ENCODE results near the gene DIRAS1.

DIRAS1 gene

DNA sequence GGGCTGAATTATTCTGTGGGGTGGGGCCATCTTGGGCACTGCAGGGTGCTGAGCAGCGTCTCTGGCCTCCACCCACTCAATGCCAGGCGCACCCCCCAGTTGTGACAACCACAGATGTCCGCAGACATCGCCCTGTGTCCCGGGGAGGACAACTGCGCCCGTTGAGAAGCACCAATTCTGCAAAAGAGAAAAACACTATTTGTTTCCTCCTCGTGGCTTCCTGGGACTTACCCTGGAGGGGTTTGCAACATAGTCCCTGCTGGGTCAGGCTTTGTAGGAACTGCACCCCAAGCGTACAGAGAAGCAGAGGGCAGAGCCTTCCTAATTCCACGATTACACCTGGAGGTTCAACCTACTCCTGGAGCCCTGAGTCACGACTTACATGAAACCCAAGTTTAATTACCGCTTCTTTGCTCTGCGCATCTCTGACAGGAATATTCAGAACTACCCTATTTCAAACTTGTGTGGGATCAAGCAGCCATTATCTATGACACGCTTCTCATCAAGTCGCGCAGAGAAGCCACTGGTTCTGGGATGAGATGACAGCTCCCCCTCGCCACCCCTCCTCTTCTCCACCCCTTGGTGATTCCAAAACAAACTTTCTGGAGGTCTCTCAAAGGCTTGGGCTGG is 29.8 kb upstream of the DIRAS1 start:
- Histone ChIP-seq H4K20me1 (ENCODE audit: control insufficient read depth, insufficient read depth, low read depth, low read length) (no peaks in the 10 kb centered on the region), H3F3A (ENCODE audit: control insufficient read depth, insufficient read depth) (peaks cover 6% of the 10 kb centered on the region), H3K4me3 (ENCODE audit: low read length) (no peak overlapping the region), H3K4me2 (ENCODE audit: low read length) (peak overlapping the region; percentile 25; the same call in 1 of the 2 replicates), H3K27ac (ENCODE audit: low read depth, low read length) (no peak overlapping the region), H3K27me3 (ENCODE audit: control insufficient read depth, low read length) (no peaks in the 10 kb centered on the region), H3K36me3 (ENCODE audit: control insufficient read depth, low read length) (peaks cover 21% of the 10 kb centered on the region), H3K4me1 (ENCODE audit: control insufficient read depth, low read length) (peaks cover 47% of the 10 kb centered on the region), H3K9me3 (ENCODE audit: control insufficient read depth, insufficient read depth, low read length) (no peaks in the 10 kb centered on the region), H3K79me2 (ENCODE audit: control insufficient read depth, low read length) (no peaks in the 10 kb centered on the region), H3K9me2 (replicated peaks; ENCODE audit: control insufficient read depth, low read length) (no peaks in the 10 kb centered on the region)
- TF ChIP-seq EZH2phosphoT487 (IDR thresholded peaks at IDR 0.05; ENCODE audit: borderline replicate concordance, low read length) = no peak
- TF ChIP-seq, protein P1, sequence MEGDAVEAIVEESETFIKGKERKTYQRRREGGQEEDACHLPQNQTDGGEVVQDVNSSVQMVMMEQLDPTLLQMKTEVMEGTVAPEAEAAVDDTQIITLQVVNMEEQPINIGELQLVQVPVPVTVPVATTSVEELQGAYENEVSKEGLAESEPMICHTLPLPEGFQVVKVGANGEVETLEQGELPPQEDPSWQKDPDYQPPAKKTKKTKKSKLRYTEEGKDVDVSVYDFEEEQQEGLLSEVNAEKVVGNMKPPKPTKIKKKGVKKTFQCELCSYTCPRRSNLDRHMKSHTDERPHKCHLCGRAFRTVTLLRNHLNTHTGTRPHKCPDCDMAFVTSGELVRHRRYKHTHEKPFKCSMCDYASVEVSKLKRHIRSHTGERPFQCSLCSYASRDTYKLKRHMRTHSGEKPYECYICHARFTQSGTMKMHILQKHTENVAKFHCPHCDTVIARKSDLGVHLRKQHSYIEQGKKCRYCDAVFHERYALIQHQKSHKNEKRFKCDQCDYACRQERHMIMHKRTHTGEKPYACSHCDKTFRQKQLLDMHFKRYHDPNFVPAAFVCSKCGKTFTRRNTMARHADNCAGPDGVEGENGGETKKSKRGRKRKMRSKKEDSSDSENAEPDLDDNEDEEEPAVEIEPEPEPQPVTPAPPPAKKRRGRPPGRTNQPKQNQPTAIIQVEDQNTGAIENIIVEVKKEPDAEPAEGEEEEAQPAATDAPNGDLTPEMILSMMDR (IDR thresholded peaks at IDR 0.05; ENCODE audit: low read depth, low read length, poor library complexity, severe bottlenecking) = no peak

DNA sequence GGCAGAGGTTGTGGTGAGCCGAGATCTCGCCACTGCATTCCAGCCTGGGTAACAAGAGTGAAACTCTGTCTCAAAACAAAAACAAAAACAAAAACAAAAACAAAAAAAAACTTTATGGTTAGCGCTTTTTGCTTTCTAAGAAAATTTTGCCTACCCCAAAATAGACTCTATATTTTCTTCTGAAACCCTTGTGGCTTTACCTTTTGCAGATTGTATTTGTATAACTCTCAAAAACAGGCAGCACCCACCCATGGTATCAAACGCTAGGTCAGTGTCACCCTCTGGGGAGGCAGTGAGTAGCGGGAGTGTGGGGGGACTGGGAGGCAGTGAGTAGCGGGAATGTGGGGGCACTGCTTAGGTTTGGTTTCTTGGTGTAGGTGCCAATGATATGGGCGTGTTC is 26.2 kb upstream of the DIRAS1 start:
- Histone ChIP-seq H3K27ac (ENCODE audit: low read depth, low read length) (no peak overlapping the region), H3K4me1 (ENCODE audit: control insufficient read depth, low read length) (peaks cover 57% of the 10 kb centered on the region), H3F3A (ENCODE audit: control insufficient read depth, insufficient read depth) (peaks cover 6% of the 10 kb centered on the region), H3K9me3 (ENCODE audit: control insufficient read depth, insufficient read depth, low read length) (no peaks in the 10 kb centered on the region), H3K27me3 (ENCODE audit: control insufficient read depth, low read length) (peaks cover 4% of the 10 kb centered on the region), H3K9me2 (replicated peaks; ENCODE audit: control insufficient read depth, low read length) (no peaks in the 10 kb centered on the region), H4K20me1 (ENCODE audit: control insufficient read depth, insufficient read depth, low read depth, low read length) (no peaks in the 10 kb centered on the region), H3K36me3 (ENCODE audit: control insufficient read depth, low read length) (no peaks in the 10 kb centered on the region), H3K79me2 (ENCODE audit: control insufficient read depth, low read length) (no peaks in the 10 kb centered on the region), H3K4me3 (ENCODE audit: low read length) (no peak overlapping the region), H3K4me2 (ENCODE audit: low read length) (peak overlapping the region; percentile 95)
- no peak for TF ChIP-seq EZH2phosphoT487 (IDR thresholded peaks at IDR 0.05; ENCODE audit: borderline replicate concordance, low read length)
- TF ChIP-seq, protein P1 (IDR thresholded peaks at IDR 0.05; ENCODE audit: low read depth, low read length, poor library complexity, severe bottlenecking) = no peak

DNA sequence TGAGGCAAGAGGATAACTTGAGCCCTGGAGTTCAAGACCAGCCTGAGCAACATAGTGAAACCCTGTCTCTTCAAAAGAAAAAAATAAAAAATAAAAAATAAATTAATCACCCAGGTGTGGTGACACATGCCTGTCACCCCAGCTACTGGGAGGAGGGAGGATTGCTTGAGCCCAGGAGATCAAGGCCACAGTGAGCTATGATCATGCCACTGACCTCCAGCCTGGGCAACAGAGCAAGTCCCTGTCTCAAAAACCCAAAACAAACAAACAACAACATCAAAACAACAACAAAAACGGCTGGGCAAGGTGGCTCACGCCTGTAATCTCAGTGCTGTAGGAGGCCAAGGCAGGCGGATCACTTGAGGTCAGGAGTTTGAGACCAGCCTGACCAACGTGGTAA is 22.9 kb upstream of the DIRAS1 start:
- H3K4me2 ChIP-seq (ENCODE audit: low read length) = no peak overlapping the region
- no peaks in the 10 kb centered on the region for H4K20me1 ChIP-seq (ENCODE audit: control insufficient read depth, insufficient read depth, low read depth, low read length)
- H3K27ac ChIP-seq (ENCODE audit: low read depth, low read length) = no peak overlapping the region
- H3K36me3 ChIP-seq (ENCODE audit: control insufficient read depth, low read length) = peaks cover 3% of the 10 kb centered on the region; the same call in 1 of the 2 replicates
- peaks cover 7% of the 10 kb centered on the region for H3K79me2 ChIP-seq (ENCODE audit: control insufficient read depth, low read length)
- H3F3A ChIP-seq (ENCODE audit: control insufficient read depth, insufficient read depth) = no peaks in the 10 kb centered on the region
- peaks cover 40% of the 10 kb centered on the region for H3K4me1 ChIP-seq (ENCODE audit: control insufficient read depth, low read length)
- H3K9me3 ChIP-seq (ENCODE audit: control insufficient read depth, insufficient read depth, low read length) = no peaks in the 10 kb centered on the region
- peaks cover 7% of the 10 kb centered on the region for H3K27me3 ChIP-seq (ENCODE audit: control insufficient read depth, low read length)
- H3K4me3 ChIP-seq (ENCODE audit: low read length) = no peak overlapping the region
- TF ChIP-seq, protein P1 (IDR thresholded peaks at IDR 0.05; ENCODE audit: low read depth, low read length, poor library complexity, severe bottlenecking) = no peak
- TF ChIP-seq EZH2phosphoT487 (IDR thresholded peaks at IDR 0.05; ENCODE audit: borderline replicate concordance, low read length) = no peak
- no peaks in the 10 kb centered on the region for H3K9me2 ChIP-seq (replicated peaks; ENCODE audit: control insufficient read depth, low read length)
